Activated CD8-positive, alpha-beta memory T cell treated with anti-CD3 and anti-CD28 coated beads, Interleukin-2, amount 50 U/mL, for 48 hours (primary cell): ENCODE results near the gene ARMC9.
"Not testable (repeated sequence)": the region's sequence is repeated elsewhere in the genome, so short reads cannot be mapped to it uniquely, and the experiment has no call there.

ENCODE experiments used
- DNase-seq: peaks from one replicate; pipeline ENCODE4 v3.0.0-alpha.2; 2020

Gene ARMC9

GRCh38 chr2:231403421-231404182 lies 205.2 kb downstream of the ARMC9 start:
- not testable (repeated sequence) for DNase-seq

GRCh38 chr2:231404183-231404578 lies 205.8 kb downstream of the ARMC9 start:
- DNase-seq, result not testable (repeated sequence)

GRCh38 chr2:231405601-231406367 lies 207.4 kb downstream of the ARMC9 start:
- not testable (repeated sequence) for DNase-seq

DNA sequence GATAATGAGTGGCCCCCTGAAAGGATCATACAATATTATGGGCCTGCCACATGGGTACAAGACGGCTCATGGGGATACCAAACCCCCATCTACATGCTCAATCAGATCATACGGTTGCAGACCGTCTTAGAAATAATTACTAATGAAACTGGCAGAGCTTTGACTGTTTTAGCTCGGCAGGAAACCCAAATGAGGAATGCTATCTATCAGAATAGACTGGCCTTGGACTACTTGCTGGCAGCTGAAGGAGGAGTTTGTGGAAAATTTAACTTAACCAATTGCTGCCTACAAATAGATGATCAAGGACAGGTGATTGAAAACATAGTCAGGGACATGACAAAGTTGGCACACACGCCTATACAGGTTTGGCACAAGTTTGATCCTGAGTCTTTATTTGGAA lies 209.3 kb downstream of the ARMC9 start:
- not testable (repeated sequence) for DNase-seq

- DNase-seq, result not testable (repeated sequence)
These were observed 209.9 kb downstream of the ARMC9 start for GRCh38 chr2:231408304-231408703.

GRCh38 chr2:231409776-231410175 lies 211.3 kb downstream of the ARMC9 start:
- DNase-seq, result no peak

GRCh38 chr2:231410293-231411004 lies 212.0 kb downstream of the ARMC9 start:
- no peak for DNase-seq

- no peak for DNase-seq
These were observed 212.8 kb downstream of the ARMC9 start for GRCh38 chr2:231411237-231411636.

DNA sequence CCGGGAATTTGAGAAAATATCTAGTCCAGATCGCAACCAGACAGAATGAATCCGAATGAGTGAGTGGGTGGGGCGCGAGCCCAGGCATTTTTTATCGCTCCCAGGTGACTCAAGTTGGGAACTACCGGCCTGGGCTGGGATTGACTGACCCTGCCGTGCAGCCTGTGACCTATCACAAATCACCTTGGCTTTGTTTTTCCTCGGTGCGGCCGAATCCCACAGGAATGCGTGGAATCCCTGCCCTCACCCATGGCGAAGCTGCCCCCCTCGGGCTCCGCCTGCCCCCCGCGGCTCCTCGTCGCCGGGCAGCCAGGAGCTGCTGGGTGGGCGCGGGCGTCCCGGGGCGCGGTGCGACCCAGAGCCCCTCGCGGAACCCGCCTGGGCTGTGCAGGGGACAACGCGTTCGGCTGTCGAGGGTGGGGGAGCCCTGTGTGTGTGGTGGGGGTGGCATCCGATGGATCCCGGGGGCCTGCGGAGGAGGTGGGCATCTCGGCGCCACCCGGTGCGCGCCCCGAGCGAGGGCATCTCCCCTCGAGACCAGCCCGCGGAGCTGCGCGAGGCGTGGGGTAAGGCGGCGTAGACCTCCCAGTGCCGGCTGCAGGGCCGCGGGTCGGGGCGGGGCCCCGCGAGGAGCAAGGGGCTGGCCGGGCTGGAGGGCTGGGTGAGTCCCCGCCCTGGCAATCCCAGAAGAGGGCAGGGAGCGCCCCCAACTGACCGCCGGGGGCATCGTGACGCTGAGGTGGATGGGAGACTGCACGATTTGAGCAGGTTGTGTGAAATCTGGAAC lies 213.6 kb downstream of the ARMC9 start:
- peak; percentile 90 for DNase-seq

DNA sequence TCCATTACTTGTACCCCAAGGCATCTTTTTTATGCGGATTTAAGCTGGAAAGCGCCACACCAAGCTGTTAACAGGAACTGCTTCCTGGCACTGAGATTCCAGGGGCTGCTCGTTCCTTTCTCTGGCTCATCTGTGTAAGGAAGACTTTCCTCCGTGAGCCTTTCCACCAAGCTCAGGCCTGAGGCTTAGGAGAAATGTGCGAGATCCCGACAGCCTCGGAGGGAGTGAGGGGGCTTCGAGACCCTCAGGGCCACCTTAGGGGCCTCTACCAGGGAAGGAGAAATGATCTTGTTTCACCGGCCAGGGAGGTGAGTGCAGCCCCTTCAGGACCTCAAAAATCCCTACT lies 214.2 kb downstream of the ARMC9 start:
- DNase-seq, result no peak

GRCh38 chr2:231413456-231413855 lies 215.0 kb downstream of the ARMC9 start:
- no peak for DNase-seq

GRCh38 chr2:231413921-231414476 lies 215.6 kb downstream of the ARMC9 start:
- no peak for DNase-seq

- DNase-seq, result no peak
These were observed 216.6 kb downstream of the ARMC9 start for GRCh38 chr2:231415029-231415428.

DNA sequence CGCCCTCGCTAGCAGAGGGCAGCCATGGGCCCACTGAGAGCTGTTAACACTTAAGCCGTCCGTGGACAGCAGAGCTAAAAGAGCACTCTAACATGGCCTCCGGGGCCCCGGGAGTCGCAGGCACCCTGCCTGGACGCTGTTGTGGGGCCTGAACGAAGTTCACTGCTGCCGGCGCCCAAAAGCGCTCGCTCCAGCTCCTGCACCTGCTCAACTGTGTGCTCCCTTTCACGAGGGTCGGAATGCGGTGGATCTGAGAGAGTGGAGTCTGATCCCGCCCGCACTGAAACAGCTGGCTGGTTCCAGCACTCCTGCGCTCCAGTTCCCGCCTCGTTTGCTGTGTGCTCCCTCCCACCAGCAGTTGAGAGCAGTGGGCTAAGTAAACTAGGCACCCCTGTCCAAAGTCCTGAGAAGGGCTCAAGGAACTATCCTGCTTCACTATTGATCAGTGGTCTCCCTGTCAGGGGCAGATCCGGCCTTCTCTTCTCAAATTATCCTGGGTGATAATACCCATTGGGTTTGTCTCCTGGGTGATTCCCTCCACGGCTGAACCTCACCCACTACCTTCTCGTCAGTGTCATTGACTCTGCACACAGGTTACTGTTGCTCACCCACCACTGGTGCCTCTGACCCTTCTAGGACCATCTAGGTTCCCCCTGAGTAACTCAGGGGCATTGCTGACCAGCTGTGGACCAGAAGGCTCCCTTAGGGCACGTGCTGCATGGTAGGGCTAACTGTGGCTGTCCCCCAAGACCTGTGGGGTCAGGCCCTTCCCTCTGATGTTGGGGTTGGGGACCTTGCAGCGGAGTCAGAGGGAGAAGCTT lies 220.6 kb downstream of the ARMC9 start:
- no peak for DNase-seq

DNA sequence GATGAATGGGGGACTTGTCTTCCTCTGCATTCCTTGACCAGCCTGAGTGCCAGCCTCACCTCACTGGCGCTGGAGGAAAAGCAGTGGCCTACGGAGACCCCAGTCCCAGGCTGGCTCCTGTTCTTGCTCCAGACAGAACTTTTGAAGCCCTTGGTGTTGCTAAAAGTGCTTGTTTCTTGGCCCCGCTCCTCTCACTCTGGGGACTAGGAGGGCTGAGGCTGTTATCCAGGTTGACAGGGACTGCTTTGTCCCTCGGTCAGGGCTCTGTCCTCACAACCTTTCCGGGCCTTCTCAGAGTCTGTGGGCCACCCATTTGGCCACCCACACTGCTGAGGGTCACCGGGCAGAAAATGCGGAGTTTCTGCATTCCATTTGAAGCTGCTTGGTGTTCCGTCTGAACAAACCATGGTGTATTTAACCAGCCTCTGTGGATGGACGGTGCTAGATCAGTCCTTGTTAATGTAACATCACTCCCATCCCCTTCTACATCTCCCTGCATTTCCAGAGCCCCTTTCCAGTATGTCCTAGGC lies 222.7 kb downstream of the ARMC9 start:
- DNase-seq, result no peak

DNA sequence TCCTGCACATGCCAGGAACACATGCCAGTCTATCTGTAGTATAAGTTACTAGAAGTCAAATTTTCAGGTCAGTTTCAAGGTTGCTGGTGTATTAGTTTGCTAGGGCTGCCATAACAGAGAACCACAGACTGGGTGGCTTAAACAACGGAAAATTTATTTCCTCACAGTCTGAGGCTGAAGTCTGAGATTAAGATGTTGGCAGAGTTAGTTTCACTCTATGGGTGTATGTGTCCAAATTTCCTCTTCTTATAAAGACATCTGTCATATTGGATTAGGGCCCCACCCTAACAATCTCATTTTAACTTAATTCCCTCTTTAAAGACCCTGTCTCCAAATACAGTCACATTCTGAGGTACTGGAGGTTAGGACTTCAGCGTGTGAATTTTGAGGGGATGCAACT lies 223.6 kb downstream of the ARMC9 start:
- DNase-seq, result no peak

GRCh38 chr2:231423176-231423575 lies 224.7 kb downstream of the ARMC9 start:
- DNase-seq, result no peak
